GM19328 (cell line): ENCODE data around the gene RPN1.
"Not testable (repeated sequence)": the region's sequence is repeated elsewhere in the genome, so short reads cannot be mapped to it uniquely, and the experiment has no call there.

Experiments used
- ATAC-seq: cut with Tn5 transposase; IDR thresholded peaks from one replicate; pipeline ENCODE4 v1.9.1; 2021; ENCODE audit warnings: mild to moderate bottlenecking, moderate library complexity; ENCODE audit not compliant: unreplicated experiment

The RPN1 gene

DNA sequence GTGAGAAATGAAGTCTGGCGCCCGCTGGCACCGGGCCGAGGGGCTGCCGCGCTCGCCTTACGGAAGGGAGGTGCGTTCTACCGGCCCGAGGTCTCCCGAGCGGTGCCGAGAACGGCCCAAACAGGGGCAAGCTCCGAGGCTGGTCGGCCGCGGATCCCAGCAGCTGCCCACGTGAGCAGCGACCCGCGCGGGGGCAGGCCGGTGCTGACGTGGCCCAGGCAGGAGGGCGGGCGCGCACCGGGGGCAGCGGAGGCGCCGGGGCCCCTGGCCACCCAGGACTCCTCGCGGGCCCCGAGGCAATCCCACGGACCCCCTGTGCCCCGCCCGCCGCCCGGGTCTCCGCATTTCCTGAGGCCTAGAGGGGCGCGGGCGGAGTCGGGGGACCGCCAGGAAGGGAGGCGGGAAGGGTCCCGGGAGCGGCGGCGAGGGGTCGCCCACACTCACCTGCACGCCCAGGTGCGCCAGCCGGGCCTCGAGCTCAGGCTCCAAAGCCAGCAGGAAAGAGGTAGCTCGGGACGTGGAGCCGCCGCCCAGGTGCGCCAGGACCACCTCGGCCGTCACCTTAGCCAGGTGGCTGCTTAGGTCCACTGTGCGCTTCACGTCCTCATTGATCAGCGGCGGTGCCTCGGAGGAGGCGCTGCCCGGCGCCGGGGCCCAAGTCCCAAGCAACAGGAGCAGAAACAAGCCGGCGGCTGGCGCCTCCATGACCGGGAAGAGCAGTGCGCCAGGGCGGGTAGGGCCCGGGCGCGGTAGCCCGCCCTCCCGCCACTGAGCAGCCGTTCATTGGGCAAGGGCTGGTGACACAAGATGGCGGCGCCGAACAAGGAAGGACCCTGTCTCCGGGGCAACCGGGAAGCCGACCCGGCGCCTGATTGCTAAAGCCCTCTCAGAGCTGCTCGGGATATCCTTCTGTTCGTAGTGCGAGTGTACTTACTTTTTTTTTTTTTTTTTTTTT lies at the start of gene RPN1:
Gene RPN1, minus strand, starts transcription at position 723 of the 955 bp plus-strand sequence. Its CDS starts 18 bp downstream, at position 705.
- peak; percentile 94 for ATAC-seq

- no peak for ATAC-seq
Observed at GRCh38 chr3:128698211-128699047, 47.8 kb upstream of the RPN1 start.

DNA sequence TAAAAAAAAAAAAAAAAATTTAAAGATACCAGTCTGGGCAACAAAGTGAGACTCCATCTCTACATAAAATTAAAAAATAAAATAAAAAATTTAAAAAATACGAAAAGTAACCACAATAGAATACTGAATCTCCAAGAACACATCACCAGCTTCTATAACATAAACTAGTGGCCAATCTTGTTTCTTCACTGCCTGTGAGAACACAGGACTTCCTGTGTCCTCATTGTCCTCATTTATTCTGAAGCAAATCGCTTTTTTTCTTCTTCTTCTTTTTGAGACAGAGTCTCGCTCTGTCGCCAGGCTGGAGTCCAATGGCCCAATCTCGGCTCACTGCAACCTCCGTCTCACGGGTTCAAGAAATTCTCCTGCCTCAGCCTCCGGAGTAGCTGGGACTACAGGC lies 46.7 kb upstream of the RPN1 start:
- ATAC-seq: no peak

- no peak for ATAC-seq
Observed at GRCh38 chr3:128693696-128694095, 43.1 kb upstream of the RPN1 start.

- no peak for ATAC-seq
Observed at GRCh38 chr3:128689060-128689459, 38.4 kb upstream of the RPN1 start.

DNA sequence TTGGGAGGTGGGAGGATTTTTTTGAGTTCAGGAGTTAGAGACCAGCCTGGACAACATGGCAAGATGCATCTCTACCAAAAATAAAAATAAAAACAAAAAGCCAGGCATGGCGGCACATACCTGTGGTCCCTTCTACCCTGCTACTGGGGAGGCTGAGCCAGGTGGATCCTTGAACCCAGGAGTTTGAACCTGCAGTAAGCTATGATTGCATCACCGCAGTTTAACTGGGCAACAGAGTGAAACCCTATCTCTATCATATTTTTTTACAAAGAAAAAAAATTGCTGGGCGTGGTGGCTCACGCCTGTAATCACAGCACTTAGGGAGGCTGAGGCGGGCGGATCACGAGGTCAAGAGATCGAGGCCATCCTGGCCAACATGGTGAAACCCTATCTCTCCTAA lies 35.8 kb upstream of the RPN1 start:
- ATAC-seq: no peak

GRCh38 chr3:128684986-128685726 lies 34.5 kb upstream of the RPN1 start:
- ATAC-seq: no peak

DNA sequence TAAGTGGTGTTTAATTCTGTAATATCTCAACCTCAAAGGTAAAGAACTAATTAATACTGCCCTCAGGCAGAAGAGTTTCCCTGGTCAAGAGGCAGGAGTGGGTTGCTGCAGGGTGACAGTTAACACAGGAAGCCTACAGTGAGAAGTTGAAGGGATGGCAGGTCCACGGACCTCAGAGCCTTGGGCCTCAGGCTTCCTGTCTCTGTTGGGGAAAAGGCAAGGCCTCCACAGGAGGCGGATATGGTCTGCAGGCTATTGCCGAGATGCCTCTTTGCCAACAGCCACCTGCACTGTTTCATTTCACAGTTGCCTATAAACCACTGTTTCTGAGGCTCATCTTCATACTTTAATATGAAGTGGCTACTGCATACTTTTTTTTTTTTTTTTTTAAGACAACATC lies 33.3 kb upstream of the RPN1 start:
- ATAC-seq: no peak

- no peak for ATAC-seq
Observed at GRCh38 chr3:128681369-128681829, 30.8 kb upstream of the RPN1 start.

GRCh38 chr3:128680603-128681368 lies 30.2 kb upstream of the RPN1 start:
- peak; percentile 95 for ATAC-seq

- no peak for ATAC-seq
Observed at GRCh38 chr3:128679338-128679737, 28.7 kb upstream of the RPN1 start.

GRCh38 chr3:128675802-128676201 lies 25.2 kb upstream of the RPN1 start:
- not testable (repeated sequence) for ATAC-seq

- no peak for ATAC-seq
Observed at GRCh38 chr3:128674161-128674784, 23.7 kb upstream of the RPN1 start.

- no peak for ATAC-seq
Observed at GRCh38 chr3:128667641-128668040, 17.0 kb upstream of the RPN1 start.

DNA sequence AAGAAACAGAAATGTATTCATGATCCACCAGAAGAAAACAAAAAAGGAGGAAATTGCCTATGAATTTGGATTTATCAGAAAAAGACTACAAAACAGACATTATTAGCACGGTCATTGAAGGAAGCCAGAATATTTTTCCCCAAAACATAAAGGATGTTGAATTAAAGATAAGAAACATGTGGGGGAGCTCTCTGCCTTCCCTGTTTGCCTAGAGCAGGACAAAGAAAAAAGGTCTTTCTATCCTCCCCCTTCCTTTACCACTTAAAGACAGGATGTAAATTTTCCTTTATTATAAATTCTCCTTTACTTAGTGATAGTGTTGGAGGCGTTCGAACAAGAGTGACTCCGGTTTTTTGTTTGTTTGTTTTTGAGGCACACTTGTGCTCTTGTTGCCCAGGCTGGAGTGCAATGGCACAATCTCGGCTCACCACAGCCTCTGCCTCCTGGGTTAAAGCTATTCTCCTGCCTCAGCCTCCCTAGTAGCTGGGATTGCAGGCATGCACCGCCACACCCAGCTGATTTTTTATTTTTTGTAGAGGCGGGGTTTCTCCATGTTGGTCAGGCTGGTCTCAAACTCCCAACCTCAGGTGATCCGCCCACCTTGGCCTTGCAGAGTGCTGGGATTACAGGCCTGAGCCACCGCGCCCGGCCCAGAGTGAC lies 14.9 kb upstream of the RPN1 start:
- no peak for ATAC-seq

- ATAC-seq: no peak
Observed at GRCh38 chr3:128663151-128663550, 12.5 kb upstream of the RPN1 start.

- ATAC-seq: no peak
Observed at GRCh38 chr3:128655531-128655930, 4.9 kb upstream of the RPN1 start.

GRCh38 chr3:128653993-128654805 lies 3.6 kb upstream of the RPN1 start:
- ATAC-seq: not testable (repeated sequence)
